GM18499 (cell line): ENCODE data around the gene FIBCD1.

Experiments
- ATAC-seq: cut with Tn5 transposase; IDR thresholded peaks from one replicate; pipeline ENCODE4 v1.9.1; 2021; ENCODE audit warnings: moderate number of reproducible peaks; ENCODE audit not compliant: insufficient read depth, unreplicated experiment

The FIBCD1 gene

DNA sequence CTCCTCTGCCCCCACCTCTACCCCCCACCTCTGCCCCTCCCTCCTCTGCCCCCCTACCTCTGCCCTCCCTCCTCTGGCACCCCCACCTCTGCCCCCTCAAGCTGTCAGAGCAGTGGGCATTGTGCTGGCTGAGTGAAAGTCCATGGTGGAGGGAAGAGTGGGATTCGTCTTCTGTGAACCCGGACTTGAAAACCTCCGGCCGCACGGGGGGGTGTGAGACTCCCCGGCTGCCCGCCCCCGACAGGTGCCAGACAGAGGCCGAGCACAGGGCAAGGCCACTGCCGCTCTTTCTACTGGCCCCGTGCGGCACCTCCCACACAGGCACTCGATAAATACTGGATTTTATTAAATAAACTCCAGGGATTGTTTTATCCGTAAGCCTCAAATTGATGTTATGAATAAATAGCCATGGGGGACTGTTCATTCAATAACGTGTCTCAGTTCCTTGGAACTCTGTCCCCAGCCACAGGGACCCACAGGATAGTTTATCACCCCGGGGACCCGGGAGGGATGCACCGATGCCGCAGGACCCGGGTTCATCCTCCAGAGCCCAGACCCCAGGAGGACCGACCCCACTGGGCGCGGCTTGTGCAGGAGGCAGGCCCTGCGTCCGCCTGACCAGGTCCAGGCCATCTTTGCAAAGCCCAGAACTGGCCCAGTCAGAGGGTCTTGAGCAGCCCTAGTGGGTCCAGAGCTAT is 39.8 kb downstream of the FIBCD1 start:
- no peak for ATAC-seq

DNA sequence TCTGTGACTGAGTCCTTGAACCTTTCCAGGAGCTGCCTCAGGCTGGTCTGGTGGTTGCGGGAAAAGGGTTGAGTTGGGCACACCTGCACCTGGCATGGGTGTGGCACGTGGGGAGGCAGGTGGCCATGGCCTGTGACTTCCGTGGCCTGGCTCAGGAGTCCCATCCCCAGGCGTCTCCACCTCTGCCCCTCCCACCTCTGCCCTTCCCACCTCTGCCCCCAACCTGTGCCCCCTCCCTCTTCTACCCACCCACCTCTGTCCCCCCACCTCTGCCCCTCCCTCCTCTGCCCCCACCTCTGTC is 40.5 kb downstream of the FIBCD1 start:
- ATAC-seq, result no peak

DNA sequence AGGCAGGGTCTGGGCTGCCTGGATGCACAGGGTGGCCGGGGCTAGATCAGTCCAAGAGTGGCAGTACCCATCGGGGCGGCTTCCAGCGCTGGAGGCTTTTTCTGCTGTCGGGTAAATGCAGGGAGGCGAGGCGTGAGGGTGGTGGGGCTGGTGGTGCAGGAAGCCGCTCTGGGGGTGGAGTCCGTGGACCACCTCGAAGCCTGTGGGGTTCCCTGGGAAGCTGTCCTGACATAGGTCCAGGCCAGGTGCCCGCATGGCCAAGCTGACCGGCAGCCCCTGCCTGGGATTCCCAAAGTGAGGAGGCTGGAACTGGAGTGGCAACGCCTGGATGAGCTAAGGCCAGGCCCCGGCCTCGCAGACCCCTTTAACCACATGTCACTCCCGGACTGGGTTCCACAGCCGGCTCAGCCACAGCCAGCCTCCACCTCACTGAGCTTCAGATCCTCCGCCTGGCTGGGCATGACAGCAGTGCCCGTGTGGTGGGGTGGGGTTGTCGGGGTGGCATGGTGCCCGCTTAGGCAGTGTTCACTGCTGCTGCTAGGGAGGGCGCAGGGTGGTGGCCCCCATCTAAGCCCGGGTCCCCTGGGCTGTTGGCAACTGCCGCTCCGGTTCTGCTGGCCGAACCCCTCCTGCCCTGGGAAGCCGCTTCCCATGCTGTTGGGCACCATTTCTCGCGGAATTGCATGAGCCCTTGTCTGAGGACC is 41.0 kb downstream of the FIBCD1 start:
- ATAC-seq, result no peak

DNA sequence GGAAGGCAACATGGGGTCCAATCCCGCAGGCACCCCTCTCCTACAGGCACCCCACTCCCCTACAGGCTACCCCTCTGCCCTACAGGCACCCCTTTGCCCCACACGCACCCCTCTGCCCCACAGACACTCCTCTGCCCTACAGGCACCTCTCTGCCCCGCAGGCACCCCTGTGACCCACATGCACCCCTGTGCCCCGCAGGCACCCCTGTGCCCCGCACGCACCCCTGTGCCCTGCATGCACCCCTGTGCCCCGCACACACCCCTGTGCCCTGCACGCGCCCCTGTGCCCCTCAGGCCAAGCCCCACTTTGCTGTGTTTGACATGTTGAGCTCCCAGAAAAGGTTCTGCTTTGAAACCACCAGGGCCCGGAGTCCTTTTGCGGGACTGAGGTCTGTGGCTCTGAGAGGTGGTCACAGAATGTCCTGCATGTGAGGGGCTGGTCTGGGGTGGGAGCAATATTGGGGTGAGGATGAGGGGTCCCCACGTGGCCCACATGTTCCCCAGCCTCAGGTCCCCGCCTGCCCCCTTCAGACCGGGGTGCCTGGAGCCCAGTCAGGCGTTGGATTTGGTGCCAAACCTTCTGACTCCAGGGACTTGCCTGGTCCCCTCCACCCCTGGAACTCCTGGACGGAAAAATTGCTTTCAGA is 41.8 kb downstream of the FIBCD1 start:
- no peak for ATAC-seq

DNA sequence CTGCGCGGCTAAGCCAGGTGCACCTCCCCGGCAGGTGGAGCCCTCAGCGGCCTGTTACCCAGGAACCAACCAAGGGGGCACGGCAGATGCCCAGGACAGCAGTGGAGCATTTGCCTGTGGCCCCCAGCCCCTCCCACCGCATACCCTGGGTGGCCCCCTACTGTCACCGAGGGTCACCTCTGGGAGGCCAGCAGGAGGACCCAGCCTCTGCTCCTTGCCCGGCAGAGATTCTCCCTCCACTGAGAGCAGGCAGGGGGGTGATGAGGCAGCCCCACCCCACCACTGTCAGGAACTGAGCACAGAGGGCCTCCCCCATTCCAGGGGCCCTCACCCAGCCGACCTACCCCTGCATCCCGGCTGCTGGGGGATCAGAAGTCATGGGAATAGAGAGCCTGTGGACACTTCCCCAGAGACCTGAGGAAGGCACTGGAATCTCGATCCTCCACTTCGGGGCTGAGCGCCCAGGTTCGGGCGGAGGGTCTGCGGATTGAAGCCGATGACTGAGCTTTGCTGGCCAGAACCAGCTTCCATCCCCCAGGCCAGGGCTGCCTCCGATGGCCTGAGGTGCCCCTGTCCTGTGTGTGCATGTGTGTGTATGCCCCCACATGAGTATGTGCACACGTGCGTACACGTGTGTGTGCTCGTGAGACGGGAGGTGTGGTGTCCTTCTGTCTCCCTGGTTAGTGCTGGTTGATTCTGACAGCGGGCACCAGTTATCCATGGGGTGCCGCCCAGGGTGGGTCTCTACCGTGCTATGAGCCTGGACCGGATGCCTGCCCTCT is 42.6 kb downstream of the FIBCD1 start, which contains the start of gene QRFP:
QRFP (minus strand) TSS at position 580 of the 782 bp plus-strand sequence. CDS start 2,974 bp downstream, outside the sequence.
- ATAC-seq, result no peak

DNA sequence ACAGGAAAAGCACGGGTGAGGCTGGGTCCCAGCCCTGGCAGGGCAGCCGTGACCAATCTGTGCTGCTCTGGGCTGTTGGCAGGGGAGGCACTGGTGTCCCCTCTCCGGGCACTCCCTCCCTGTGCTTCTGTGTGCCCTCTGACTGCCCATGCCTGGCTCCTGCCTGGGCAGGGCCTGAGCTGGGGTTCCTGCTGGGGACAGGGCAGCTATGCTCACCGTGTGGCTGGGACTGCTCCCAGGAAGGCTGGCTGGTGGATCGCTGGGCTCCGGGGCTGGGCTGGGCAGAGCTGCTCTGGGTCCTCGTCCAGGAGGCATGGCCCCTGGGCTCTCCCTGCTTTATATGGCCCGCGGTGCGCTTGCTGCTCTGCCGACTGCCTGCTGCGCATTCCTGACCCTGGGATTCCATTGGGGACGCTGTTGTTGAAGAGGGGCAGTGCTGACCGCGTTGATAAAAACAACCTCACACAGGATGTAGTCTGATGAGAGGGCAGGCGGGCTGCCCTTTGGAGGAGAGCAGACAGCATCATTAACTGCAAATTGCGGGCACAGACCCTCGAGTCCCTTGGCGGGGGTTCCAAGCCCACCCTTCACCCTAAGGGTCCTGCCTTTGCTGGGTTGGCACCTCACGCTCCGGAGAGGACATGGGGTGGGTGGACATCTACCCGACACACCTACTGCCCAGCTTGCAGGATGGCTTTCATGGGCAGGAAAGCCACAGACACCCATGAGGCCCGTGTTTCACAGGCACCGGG is 43.4 kb downstream of the FIBCD1 start:
- ATAC-seq, result no peak

DNA sequence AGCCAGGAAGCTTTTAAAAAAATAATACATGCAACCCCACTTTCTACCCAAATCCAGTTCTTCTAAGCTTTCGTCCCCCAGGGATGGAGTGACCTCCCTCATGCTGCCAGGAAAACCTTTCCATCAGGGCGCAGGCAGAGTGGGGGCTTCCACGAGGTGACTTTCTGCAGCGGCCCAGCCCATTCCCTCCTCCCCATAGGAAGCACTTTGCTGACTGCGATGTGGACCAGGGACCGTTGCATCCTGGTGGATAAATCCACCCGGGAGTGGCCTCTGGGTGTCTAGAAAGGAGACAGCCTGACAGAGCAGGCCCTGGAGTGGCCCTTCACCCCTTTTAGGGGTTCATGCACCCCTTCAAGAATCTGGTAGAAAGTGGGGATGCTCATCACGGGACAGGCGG is 44.0 kb downstream of the FIBCD1 start:
- no peak for ATAC-seq

DNA sequence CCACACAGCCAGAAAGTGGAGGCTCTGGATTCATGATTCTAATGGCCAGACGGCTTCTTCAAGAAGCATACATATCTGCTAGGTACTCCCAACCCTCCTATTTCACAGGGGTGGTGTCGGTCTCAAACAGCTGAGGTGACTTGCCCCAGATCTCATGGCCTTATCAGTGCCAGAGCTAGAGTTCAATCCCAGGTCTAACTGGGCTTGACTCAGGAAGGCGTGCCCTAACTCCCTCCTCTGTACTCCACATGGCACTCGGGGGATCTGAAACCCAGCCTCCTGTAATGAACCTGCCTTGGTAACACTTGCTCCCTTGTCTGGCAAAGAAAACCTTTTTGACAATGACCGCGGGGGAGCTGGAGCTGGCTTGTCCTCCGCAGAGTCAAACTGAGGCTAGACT is 44.5 kb downstream of the FIBCD1 start:
- ATAC-seq, result no peak

DNA sequence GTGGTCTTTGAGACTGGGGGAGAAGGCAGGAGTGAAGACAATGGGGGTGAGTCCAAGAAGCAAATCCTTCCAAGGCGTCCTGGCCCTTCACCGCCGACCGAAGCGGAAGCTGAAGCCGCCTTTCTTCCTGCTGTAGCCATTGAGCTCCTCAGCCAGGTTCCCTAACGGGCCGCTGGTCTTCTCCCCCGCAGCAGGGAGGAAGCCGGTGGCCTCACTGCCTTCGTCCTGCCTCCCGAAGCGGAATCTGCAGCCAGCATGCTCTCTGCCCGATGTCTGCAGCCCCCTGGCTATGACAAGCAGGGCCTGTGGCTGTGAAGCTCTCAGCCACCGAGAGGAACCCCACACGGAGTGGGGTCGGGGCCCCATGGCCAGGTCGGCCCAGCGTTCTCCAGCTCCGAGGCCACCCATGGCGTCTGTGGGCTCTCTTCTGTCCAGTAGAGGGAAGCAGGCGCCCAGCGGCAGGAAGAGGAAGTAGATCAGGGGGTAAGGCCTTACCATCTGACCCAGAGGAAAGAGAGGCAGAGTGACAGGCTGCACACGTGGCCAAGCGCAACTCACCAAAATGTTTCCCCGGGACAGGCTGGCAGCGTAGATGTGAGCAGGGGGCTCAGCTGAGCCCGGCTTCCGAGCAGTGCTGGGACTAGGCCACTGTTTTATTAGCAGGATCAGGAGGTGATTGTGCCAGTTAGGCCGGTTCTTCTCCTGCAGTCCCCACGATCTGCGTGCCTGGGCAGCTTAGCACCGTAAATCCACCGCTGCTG is 45.5 kb downstream of the FIBCD1 start:
- no peak for ATAC-seq

DNA sequence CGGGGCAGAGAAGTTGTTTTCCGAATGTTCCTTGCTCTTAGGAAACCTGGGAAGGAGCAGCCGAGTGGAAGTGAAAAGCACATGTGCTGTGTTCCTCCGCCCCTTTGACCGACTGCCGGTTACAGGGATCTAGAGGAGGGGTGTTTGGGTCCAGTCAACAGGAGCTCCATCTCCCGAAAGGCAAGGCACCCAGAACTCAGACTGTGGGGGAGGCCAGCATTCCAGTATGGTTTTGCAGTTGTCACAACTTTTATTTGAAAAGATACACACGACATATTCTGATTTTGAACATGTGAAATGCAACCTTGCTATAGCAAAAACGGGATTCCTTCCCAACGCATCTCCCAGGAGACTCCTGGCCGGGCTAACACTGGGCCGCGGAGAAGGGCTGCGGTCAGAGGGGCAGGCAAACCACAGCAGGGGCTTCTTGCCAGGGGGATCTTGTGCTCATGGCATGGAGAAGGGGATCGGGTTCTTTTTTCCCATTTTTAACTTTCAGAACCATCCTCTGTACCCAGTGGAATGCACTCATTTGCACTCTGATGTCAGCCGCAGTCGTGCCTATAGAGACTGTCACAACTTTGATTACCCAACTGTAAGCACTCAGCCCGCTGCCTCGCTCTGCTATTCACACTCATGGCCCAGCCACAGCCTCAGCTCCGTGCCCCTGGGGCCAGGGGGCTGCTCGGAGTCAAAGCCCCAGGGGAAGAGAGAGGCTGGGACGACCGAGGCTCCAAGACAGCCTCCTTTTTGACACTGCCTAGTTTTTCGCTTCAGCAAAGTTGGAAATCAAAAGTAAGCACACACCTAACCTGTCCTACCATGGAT is 46.4 kb downstream of the FIBCD1 start:
- ATAC-seq, result no peak

DNA sequence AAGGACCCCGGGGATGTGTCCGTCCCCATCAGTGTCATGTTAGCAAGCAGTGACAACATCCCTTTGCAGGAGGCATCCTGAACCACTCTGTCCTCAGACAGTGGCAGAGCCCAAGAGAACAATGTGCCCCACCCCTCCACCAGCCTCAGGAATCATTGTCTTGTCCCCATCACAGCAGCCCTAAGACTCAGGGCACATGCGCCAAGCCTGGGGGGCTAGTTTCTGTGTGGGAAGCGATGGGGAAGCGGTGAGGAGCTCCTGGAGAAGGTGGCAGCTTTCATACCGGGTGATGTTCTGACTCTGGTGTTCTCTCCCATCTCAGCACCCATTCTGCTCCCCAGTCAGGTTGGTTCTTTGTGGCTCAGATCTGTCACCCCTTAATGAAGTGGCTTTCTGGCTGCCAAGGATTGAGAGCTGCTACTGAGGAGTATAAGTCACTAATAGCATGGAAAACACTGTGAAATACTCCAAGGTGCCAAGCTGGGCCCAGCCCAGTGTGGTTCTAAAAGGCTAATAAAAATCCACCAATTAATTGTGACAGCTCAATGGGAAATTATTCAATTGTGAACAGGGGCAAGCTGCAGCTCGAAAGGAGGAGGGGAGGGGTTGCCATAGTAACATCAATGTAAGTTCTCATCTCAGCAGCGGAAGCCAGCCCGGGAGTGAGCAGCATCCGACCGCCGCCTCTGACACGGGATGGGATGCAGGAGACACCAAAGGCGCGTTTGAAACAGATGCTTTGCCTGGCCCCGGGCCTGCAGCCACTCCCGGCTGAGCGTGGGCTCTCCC is 47.2 kb downstream of the FIBCD1 start:
- ATAC-seq, result no peak

DNA sequence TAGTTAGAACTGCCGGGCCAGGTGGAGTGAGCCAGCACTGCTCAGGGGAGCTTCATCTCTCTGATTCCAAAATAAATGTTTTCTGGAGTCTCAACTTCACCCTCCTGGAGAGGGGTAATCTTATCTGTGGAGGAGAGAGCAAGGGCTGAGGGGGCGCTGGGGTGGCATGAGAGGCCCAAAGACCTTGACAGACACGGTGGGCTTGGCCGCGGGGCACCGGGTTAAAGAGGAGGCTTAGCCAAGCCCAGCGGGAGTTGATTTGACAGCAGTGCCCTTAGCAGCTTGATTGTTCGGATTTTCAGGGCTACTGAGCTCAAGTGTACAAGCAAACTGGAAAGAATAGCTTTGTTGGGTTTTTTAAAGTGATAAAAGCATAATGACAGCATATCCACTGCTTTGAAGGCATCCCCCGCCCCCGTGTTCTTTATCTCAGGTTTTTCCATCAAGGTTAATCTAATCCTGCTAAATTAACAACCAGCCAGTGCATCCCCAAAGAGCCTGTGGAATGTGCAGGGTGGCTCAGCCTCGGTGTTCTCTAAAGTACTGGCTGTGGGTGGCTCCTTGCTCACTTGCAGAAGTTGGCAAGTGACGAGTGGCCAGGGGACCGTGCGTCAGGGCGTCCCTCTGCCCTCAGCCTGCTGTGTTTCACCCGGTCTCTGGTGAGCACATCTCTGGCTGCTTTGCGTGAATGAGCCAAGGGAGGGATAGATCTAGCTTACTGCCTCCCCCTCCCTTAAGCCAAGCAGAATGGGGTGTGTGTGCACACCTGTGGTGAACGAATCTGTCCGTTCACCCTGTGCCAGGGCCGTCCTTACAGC is 48.0 kb downstream of the FIBCD1 start:
- no peak for ATAC-seq

DNA sequence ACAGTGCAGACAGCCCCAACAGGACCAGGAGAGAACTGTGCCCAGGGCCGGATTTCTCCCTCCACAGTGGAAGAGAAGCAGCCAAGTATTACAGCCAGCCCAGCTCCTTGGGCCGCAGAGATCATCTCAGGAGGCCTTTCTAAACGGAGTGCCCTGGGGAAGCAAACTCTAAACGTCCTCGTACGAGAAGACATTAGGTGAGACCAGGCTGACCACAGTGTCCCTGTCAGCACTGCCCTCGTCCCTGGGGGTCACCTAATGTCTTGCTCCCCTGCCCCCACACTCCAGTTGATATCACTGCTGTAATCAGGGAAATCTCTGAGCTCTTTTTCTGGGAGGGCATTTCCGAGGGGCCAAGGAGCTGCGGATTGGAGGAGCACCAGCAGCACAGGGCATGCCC is 48.9 kb downstream of the FIBCD1 start:
- no peak for ATAC-seq

DNA sequence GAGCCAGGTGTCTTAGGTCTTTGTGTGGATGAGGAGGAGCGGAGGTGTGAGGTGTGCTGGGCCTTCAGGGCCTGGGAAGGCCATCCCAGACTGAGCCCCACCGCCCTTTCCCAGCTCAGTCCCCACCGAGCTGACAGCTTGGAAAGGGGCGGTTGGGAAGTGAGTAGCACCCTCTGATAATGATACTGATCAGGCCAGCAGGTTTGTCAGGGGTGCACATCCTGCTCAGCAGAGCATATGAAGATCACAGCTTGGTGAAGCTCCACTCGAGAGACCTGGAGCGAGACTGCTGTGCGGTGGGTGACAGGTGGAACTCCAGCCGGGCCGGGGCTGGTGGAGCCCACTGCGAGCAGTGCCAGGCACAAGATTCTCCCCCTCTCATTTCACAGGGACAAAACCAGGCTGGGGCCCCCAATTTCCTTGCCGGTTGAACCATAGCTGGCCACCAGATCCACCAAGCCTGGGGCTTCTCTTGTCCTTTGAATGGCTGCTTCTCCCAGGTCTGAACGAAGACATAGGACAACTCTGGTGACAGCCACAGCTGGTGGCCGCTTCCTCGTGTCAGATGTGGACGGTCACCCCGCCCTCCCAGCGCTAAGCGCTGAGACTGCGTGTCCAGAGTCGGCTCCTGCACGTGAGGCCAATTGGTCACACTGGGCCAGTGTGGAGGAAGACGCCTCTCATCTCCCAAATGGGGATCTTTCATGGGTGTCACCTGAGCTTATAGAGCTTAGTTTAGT is 50.7 kb downstream of the FIBCD1 start:
- ATAC-seq, result no peak

DNA sequence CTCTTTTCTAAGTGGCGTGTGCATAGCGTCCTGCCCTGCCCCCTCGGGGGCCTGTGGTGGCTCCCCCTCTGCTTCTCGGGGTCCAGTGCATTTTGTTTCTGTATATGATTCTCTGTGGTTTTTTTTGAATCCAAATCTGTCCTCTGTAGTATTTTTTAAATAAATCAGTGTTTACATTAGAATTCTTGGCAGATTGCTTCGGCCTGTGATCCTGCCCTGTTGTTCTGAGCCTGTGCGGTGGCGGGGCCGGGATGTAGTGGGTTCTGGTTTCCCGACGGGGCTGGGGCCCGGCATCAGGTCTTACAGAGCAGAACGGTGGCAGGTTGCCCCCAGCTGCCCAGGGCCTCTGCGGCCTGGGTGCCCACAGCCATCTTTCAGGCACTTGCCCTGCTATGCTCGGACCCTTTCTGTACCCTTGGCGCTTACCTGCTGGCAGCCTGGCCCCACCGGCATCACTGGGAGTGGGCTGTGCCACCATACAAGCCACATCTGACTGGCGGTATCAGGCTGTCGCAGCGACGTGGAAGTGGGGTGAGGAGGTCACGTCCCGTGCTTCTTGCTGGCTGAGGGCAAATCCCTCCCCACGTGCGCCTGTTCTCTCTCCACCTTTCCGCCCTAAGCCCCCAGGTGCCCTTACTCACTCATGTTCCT is 51.4 kb downstream of the FIBCD1 start:
- no peak for ATAC-seq

DNA sequence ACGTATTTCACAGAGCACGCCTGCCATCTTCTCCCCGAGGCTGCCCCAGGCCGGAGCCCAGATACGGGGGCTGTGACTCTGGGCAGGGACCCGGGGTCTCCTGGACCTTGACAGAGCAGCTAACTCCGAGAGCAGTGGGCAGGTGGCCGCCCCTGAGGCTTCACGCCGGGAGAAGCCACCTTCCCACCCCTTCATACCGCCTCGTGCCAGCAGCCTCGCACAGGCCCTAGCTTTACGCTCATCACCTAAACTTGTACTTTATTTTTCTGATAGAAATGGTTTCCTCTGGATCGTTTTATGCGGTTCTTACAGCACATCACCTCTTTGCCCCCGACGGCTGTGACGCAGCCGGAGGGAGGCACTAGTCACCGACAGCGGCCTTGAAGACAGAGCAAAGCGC is 52.1 kb downstream of the FIBCD1 start:
- ATAC-seq, result no peak
